ENCODE results near the gene GEMIN7.

GEMIN7 gene

GRCh38 chr19:45079063-45079910 lies at the start of gene GEMIN7:
GEMIN7 (plus strand) TSS chr19:45079260; CDS start chr19:45090115, 10,855 bp downstream.
- Histone ChIP-seq H3K36me3 (replicated peaks; ENCODE audit: insufficient read depth, low read length) (peaks cover 5% of the 10 kb centered on the region; the same call in 1 of the 2 replicates), H3K27me3 (replicated peaks; ENCODE audit: insufficient read depth, low read length) (no peaks in the 10 kb centered on the region), H3K27ac (ENCODE audit: low read length) (peak within 1 kb of the TSS; percentile 65; the same call in 1 of the 2 replicates), H3K4me2 (ENCODE audit: low read depth, low read length) (peak within 1 kb of the TSS; percentile 99), H3K9me2 (replicated peaks; ENCODE audit: insufficient read depth, low read length) (no peaks in the 10 kb centered on the region), H4K20me1 (ENCODE audit: insufficient read depth, low read length) (no peaks in the 10 kb centered on the region), H3K4me3 (ENCODE audit: low read length) (peak within 1 kb of the TSS; percentile 95), H2AFZ (ENCODE audit: low read length) (peak within 1 kb of the TSS; percentile 88), H3K4me1 (ENCODE audit: low read length) (peaks cover 17% of the 10 kb centered on the region), H3F3A (ENCODE audit: insufficient read depth, low read length) (peaks cover 24% of the 10 kb centered on the region), H3K9me3 (replicated peaks; ENCODE audit: insufficient read depth, low read length) (no peaks in the 10 kb centered on the region), H3K9ac (ENCODE audit: low read length) (peak within 1 kb of the TSS; percentile 93), H3K79me2 (ENCODE audit: low read length) (peaks cover 64% of the 10 kb centered on the region)
- peak; percentile 82 for DNase-seq
- TF ChIP-seq, protein P1, sequence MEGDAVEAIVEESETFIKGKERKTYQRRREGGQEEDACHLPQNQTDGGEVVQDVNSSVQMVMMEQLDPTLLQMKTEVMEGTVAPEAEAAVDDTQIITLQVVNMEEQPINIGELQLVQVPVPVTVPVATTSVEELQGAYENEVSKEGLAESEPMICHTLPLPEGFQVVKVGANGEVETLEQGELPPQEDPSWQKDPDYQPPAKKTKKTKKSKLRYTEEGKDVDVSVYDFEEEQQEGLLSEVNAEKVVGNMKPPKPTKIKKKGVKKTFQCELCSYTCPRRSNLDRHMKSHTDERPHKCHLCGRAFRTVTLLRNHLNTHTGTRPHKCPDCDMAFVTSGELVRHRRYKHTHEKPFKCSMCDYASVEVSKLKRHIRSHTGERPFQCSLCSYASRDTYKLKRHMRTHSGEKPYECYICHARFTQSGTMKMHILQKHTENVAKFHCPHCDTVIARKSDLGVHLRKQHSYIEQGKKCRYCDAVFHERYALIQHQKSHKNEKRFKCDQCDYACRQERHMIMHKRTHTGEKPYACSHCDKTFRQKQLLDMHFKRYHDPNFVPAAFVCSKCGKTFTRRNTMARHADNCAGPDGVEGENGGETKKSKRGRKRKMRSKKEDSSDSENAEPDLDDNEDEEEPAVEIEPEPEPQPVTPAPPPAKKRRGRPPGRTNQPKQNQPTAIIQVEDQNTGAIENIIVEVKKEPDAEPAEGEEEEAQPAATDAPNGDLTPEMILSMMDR (IDR thresholded peaks at IDR 0.05; ENCODE audit: low read length): peak; percentile 21; the same call in 1 of the 2 replicates
- no peak for TF ChIP-seq EZH2 (optimal IDR thresholded peaks at IDR 0.05; ENCODE audit: low read depth, low read length)

GRCh38 chr19:45030825-45031224 lies 48.2 kb upstream of the GEMIN7 start:
- Histone ChIP-seq H2AFZ (ENCODE audit: low read length) (no peak overlapping the region), H3K9me3 (replicated peaks; ENCODE audit: insufficient read depth, low read length) (no peaks in the 10 kb centered on the region), H4K20me1 (ENCODE audit: insufficient read depth, low read length) (no peaks in the 10 kb centered on the region), H3F3A (ENCODE audit: insufficient read depth, low read length) (no peaks in the 10 kb centered on the region), H3K9me2 (replicated peaks; ENCODE audit: insufficient read depth, low read length) (no peaks in the 10 kb centered on the region), H3K27me3 (replicated peaks; ENCODE audit: insufficient read depth, low read length) (no peaks in the 10 kb centered on the region), H3K27ac (ENCODE audit: low read length) (no peak overlapping the region), H3K4me1 (ENCODE audit: low read length) (no peaks in the 10 kb centered on the region), H3K36me3 (replicated peaks; ENCODE audit: insufficient read depth, low read length) (peaks cover 7% of the 10 kb centered on the region; the same call in 1 of the 2 replicates), H3K4me2 (ENCODE audit: low read depth, low read length) (no peak overlapping the region), H3K79me2 (ENCODE audit: low read length) (no peaks in the 10 kb centered on the region), H3K4me3 (ENCODE audit: low read length) (no peak overlapping the region), H3K9ac (ENCODE audit: low read length) (no peak overlapping the region)
- TF ChIP-seq EZH2phosphoT487 (IDR thresholded peaks at IDR 0.05; ENCODE audit: low read length): no peak
- TF ChIP-seq, protein P1 (IDR thresholded peaks at IDR 0.05; ENCODE audit: low read length): no peak
- TF ChIP-seq EZH2 (optimal IDR thresholded peaks at IDR 0.05; ENCODE audit: low read depth, low read length): no peak
- DNase-seq: no peak

GRCh38 chr19:45032421-45032820 lies 46.6 kb upstream of the GEMIN7 start:
- H3K4me1 ChIP-seq (ENCODE audit: low read length): no peaks in the 10 kb centered on the region
- no peak overlapping the region for H3K9ac ChIP-seq (ENCODE audit: low read length)
- H3K9me2 ChIP-seq (replicated peaks; ENCODE audit: insufficient read depth, low read length): no peaks in the 10 kb centered on the region
- H3K4me3 ChIP-seq (ENCODE audit: low read length): no peak overlapping the region
- peaks cover 7% of the 10 kb centered on the region; the same call in 1 of the 2 replicates for H3K36me3 ChIP-seq (replicated peaks; ENCODE audit: insufficient read depth, low read length)
- no peaks in the 10 kb centered on the region for H3K27me3 ChIP-seq (replicated peaks; ENCODE audit: insufficient read depth, low read length)
- H3K4me2 ChIP-seq (ENCODE audit: low read depth, low read length): no peak overlapping the region
- H2AFZ ChIP-seq (ENCODE audit: low read length): no peak overlapping the region
- H4K20me1 ChIP-seq (ENCODE audit: insufficient read depth, low read length): no peaks in the 10 kb centered on the region
- no peak overlapping the region for H3K27ac ChIP-seq (ENCODE audit: low read length)
- H3K9me3 ChIP-seq (replicated peaks; ENCODE audit: insufficient read depth, low read length): no peaks in the 10 kb centered on the region
- no peaks in the 10 kb centered on the region for H3F3A ChIP-seq (ENCODE audit: insufficient read depth, low read length)
- TF ChIP-seq, protein P1 (IDR thresholded peaks at IDR 0.05; ENCODE audit: low read length): no peak
- TF ChIP-seq EZH2phosphoT487 (IDR thresholded peaks at IDR 0.05; ENCODE audit: low read length) (no peak), EZH2 (optimal IDR thresholded peaks at IDR 0.05; ENCODE audit: low read depth, low read length) (no peak)
- no peak for DNase-seq
- H3K79me2 ChIP-seq (ENCODE audit: low read length): no peaks in the 10 kb centered on the region

Measured in MM.1S (cell line).